NCI-H128 (cell line): ENCODE data around the gene OR10R2.

Experiments
- DNase-seq: peaks from one replicate; lab custom pipeline; 2025; ENCODE audit not compliant: unreplicated experiment; lab: John Stamatoyannopoulos, UW

OR10R2 gene

DNA sequence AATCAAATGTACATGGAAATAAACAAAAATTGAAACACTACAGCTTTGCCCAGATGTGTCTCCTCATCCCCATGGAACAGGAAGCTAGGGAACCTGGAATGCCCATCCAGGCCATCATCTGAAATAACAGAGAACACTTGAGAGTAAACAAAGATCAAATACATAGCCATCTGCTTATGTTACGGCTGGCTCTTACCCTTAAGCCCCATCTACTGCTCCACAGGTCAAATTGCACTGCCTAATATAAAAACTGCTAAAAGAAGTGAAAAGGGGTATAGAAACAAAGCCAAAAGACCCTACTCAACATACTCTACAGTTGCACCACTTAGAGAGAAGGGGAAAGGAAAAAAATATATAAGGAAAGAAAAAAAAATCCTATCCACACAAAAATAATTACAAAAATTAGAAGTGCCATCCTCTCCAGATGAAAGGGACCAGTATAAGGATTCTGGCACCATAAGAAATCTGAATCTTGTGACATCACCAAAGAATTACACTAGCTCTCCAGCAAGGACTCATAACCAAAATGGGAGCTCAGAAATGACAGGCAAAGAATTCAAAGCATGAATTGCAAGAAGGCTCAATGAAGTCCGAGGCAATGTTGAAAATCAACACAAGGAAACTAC is 55.3 kb downstream of the OR10R2 start:
- DNase-seq = no peak
